Non-pigmented ciliary epithelial cell (primary cell): ENCODE results near the gene PSME2.
A peak's percentile ranks its signal among the peaks of the same experiment; 100 is the strongest.
"Not testable (repeated sequence)": the region's sequence is repeated elsewhere in the genome, so short reads cannot be mapped to it uniquely, and the experiment has no call there.

ENCODE experiments used
- DNase-seq: peaks from one replicate; pipeline ENCODE4 v3.0.0-alpha.2; 2010; ENCODE audit warnings: low read depth

PSME2 gene

GRCh38 chr14:24114532-24115421 is 31.6 kb downstream of the PSME2 start, which contains the start of the genes DCAF11 and NRL:
TSS of gene DCAF11 (plus strand) at chr14:24114777. CDS start at chr14:24115595, 818 bp downstream.
TSS of gene NRL (minus strand) at chr14:24114949. CDS start at chr14:24082848, 32,101 bp downstream.
- peak; percentile 100 for DNase-seq

GRCh38 chr14:24113801-24114531 is 32.4 kb downstream of the PSME2 start:
- DNase-seq, result peak; percentile 73

GRCh38 chr14:24113379-24113800 is 33.0 kb downstream of the PSME2 start:
- DNase-seq, result no peak

- no peak for DNase-seq
These were observed 35.9 kb downstream of the PSME2 start for GRCh38 chr14:24110523-24110922.

DNA sequence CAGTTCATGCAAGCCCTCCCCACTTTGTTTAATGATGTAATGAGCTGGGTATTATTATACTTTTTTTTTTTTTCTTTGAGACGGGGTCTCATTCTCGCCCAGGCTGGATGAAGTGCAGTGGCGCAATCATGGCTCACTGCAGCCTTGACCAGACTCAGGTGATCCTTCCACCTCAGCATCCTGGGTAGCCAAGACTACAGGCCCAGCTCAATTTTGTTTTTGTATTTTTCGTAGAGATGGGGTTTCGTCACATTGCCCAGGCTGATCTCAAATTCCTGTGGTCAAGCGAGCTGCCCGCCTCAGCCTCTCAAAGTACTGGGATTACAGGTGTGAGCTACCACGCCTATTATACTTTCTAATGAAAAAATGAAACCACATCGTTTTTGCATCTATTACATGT is 36.4 kb downstream of the PSME2 start:
- DNase-seq, result no peak

- DNase-seq, result no peak
These were observed 38.0 kb downstream of the PSME2 start for GRCh38 chr14:24108336-24108874.

DNA sequence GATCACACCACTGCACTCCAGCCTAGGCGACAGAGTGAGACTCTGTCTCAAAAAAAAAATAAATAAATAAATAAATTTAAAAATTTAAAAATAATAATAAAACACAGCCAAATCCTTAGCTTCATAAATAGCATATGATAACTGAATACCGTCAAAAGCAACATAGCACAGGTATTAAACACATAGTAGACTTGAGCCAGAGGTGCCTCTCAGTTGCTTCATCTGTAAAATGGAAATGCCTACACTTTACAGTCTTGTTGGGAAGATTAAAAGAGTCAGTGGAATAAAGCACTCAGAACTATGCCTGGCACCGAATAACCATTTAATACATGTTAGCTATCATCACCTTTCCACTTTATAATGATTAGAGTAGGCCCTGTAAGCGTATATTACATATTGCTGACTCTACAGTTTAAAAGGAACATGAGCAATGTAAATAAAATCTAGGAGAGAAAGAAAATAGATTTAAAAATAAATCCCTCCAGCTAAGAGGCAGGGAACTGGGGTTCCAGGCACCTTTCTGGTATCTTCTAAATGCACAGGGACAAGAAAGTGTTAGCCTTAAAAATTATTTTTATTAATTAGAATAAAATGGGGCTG is 39.6 kb downstream of the PSME2 start:
- DNase-seq, result no peak

- DNase-seq, result not testable (repeated sequence)
These were observed 40.7 kb downstream of the PSME2 start for GRCh38 chr14:24105609-24106239.

- DNase-seq, result no peak
These were observed 43.0 kb downstream of the PSME2 start for GRCh38 chr14:24103451-24103850.

DNA sequence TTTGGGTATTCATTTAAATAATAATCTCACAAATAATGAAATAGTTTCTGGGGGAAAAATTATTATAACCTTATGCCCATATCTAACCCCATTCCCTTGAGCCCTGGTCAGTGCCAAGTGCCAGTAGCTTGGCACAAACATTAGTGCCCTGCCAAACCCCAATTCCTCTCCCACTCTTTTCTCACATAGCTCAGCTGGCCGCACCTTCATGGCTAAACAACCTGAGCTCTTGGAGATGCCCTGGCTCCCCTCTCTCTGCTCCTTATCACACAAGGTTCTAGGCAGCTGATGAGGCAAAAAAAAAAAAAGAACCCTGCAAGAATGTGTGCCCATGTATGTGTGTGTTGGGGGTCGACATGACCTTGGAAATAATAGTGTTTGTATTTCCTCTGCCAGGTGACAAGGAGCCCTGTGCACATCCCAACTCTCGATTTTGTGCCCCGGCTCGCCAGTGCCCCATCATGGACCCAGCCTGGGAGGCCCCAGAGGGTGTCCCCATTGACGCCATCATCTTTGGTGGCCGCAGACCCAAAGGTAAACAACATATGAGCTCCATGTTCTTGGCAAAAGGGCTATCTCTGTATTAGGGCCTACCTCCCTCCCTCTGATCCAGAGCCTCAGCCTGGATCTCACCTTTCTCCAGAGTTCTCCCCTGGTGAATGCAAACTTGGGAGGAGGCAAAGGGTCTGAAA is 43.9 kb downstream of the PSME2 start:
- no peak for DNase-seq

GRCh38 chr14:24100982-24101494 is 45.4 kb downstream of the PSME2 start:
- no peak for DNase-seq

- no peak for DNase-seq
These were observed 46.0 kb downstream of the PSME2 start for GRCh38 chr14:24100197-24100981.

- no peak for DNase-seq
These were observed 47.2 kb downstream of the PSME2 start for GRCh38 chr14:24098927-24099813.

DNA sequence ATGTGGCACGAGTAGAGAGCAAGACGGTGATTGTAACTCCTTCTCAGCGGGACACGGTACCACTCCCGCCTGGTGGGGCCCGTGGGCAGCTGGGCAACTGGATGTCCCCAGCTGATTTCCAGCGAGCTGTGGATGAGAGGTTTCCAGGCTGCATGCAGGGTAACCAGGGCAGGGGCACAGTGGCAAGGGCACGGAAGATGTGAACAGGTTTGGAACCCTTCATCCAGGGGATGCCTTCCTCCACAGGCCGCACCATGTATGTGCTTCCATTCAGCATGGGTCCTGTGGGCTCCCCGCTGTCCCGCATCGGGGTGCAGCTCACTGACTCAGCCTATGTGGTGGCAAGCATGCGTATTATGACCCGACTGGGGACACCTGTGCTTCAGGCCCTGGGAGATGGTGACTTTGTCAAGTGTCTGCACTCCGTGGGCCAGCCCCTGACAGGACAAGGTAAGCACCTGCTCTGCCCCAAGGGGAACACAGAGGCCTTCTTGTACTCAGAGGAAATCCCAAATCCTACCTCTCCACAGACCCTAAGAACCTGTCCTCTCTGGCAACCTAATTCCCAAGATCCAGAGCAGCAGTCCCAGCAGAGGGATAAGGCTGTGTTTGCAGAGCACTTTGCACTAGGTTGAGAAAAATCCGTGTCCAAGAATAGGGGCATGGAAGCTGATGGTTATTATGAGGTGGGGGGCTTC is 48.0 kb downstream of the PSME2 start:
- DNase-seq, result no peak

DNA sequence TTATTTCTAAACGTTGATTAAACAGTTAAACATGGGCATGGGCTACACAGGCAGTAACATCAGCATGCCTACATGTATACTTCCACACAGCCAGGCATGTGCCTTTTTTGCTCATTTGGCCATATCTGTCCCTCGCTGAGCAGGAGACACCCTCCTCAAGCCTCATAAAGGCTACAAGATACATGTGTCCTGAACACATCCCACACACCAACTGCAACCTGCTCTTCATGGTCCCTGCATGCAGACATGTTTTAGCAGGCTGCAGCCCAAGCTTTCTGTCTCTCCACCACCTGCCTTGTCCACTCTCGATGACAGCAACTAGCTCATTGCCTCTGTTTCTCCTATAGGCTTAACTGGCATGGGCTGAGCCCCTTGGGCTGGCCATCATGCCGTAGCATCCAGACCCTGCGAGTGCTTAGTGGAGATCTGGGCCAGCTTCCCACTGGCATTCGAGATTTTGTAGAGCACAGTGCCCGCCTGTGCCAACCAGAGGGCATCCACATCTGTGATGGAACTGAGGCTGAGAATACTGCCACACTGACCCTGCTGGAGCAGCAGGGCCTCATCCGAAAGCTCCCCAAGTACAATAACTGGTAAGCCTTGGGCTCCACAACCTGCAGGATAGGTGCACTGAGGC is 49.7 kb downstream of the PSME2 start:
- no peak for DNase-seq

GRCh38 chr14:24095271-24096068 is 50.9 kb downstream of the PSME2 start:
- DNase-seq, result no peak

- no peak for DNase-seq
These were observed 51.6 kb downstream of the PSME2 start for GRCh38 chr14:24094841-24095270.
